Stomach (tissue), 4 donors: ENCODE data around the gene UBE2R2.

Experiments
- CTCF ChIP-seq, 7 experiments: fragments of 450-650 bp in 4 of 7; fragments of 200-600 bp in 3 of 7; sonication (generic) in 3 of 7; IDR thresholded peaks; one replicate each; pipeline ENCODE4 v1.5.1; 2016 to 2019; ENCODE audit warnings: antibody characterized with exemption in 7 of 7, control low read depth in 2 of 7, mild to moderate bottlenecking in 1 of 7
- POLR2A ChIP-seq, 4 donors: fragments of 450-650 bp; IDR thresholded peaks; one replicate each; pipeline ENCODE4 v1.6.1; 2016; ENCODE audit warnings: antibody characterized with exemption in 4 of 4, control low read depth in 2 of 4, mild to moderate bottlenecking in 1 of 4, moderate library complexity in 1 of 4
- POLR2AphosphoS5 ChIP-seq, 3 donors: sonication (generic); formaldehyde crosslinking; IDR thresholded peaks; one replicate each; pipeline ENCODE4 v1.6.1; 2016; ENCODE audit warnings: antibody characterized with exemption in 3 of 3

DNA sequence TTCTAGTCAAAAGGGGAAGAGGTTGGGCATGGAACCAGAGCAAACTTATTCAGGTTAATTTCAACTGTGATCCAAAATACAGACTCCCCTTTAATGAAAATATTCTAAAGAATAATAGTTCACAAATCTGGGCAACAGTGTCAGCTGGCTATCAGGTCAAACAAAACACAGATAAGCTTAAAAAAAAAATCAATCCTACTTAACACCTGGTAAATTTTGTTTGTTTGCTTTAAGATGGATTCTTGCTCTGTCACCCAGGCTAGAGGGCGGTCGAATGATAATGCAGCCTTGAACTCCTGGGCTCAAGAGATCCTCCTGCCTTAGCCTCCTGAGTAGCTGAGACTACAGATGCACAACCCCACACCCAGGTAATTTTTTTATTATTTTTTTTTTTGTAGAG, 142.8 kb downstream of the UBE2R2 start:
- TF ChIP-seq POLR2A (IDR thresholded peaks at IDR 0.05) (no peak), CTCF (IDR thresholded peaks at IDR 0.05) (no peak), POLR2AphosphoS5 (IDR thresholded peaks at IDR 0.05) (no peak)
